Measurements from ENCODE around the gene B4GALNT2. TPM values are rescaled to one million over a fixed set of nuclear protein-coding genes. Genes with fewer than 3 reads are reported as not detected.

Gene B4GALNT2
- total RNA-seq, 1 experiment from 2014 or later = 0.05 TPM

GRCh38 chr17:49187301-49187700 lies 54.7 kb downstream of the B4GALNT2 start:
- Mint-ChIP-seq H3K36me3 (ENCODE audit: insufficient read depth, unreplicated experiment) (peaks cover 9% of the 10 kb centered on the region), H3K27ac (ENCODE audit: low read depth, unreplicated experiment) (no peak overlapping the region), H3K9me3 (ENCODE audit: unreplicated experiment) (peaks cover 13% of the 10 kb centered on the region), H3K4me3 (ENCODE audit: unreplicated experiment) (no peak overlapping the region), H3K27me3 (ENCODE audit: insufficient read depth, unreplicated experiment) (no peaks in the 10 kb centered on the region), H3K4me1 (ENCODE audit: insufficient read depth, unreplicated experiment) (no peaks in the 10 kb centered on the region)
- no peak for TF ChIP-seq CTCF (IDR thresholded peaks at IDR 0.05; ENCODE audit: unreplicated experiment)
- ChIA-PET CTCF (no interaction called here), POLR2A (interaction anchor here (0.8 kb wide), 1 partner anchor 1323 kb away, joined by 3 read pairs; no protein-coding TSS in a partner anchor)
- no TSS peak for BruUV-seq (replicated peaks)
- intact Hi-C loops (cut with micrococcal nuclease) = no loop called here
- no peak for DNase-seq (ENCODE audit: unreplicated experiment)

- ChIA-PET POLR2A (interaction anchor here (0.6 to 3.5 kb wide), 12 partner anchors 9 to 299 kb away, joined by 3 to 28 read pairs (median 6); partner anchors contain the start of genes ATP5MC1 and SNF8), CTCF (interaction anchor here (0.7 to 1.0 kb wide), 5 partner anchors 35 to 158 kb away, joined by 3 to 6 read pairs (median 3); no protein-coding TSS in a partner anchor)
- no peaks in the 10 kb centered on the region for H3K9me3 Mint-ChIP-seq (ENCODE audit: unreplicated experiment)
- peak overlapping the region; percentile 96 for H3K4me3 Mint-ChIP-seq (ENCODE audit: unreplicated experiment)
- peak overlapping the region; percentile 16 for H3K27ac Mint-ChIP-seq (ENCODE audit: low read depth, unreplicated experiment)
- peaks cover 15% of the 10 kb centered on the region for H3K36me3 Mint-ChIP-seq (ENCODE audit: insufficient read depth, unreplicated experiment)
- no TSS peak for BruUV-seq (replicated peaks)
- no peak for TF ChIP-seq CTCF (IDR thresholded peaks at IDR 0.05; ENCODE audit: unreplicated experiment)
- no peaks in the 10 kb centered on the region for H3K4me1 Mint-ChIP-seq (ENCODE audit: insufficient read depth, unreplicated experiment)
- intact Hi-C loops (cut with micrococcal nuclease) = loop anchor here (5.0 to 10.0 kb wide), 2 partner anchors 136 to 284 kb away; partner anchors contain the start of gene UBE2Z
- DNase-seq (ENCODE audit: unreplicated experiment) = no peak
- H3K27me3 Mint-ChIP-seq (ENCODE audit: insufficient read depth, unreplicated experiment) = no peaks in the 10 kb centered on the region
These were observed 58.4 kb downstream of the B4GALNT2 start for GRCh38 chr17:49190932-49191331.

- peak overlapping the region; percentile 96 for H3K4me3 Mint-ChIP-seq (ENCODE audit: unreplicated experiment)
- no peaks in the 10 kb centered on the region for H3K9me3 Mint-ChIP-seq (ENCODE audit: unreplicated experiment)
- TF ChIP-seq CTCF (IDR thresholded peaks at IDR 0.05; ENCODE audit: unreplicated experiment) = no peak
- no peaks in the 10 kb centered on the region for H3K27me3 Mint-ChIP-seq (ENCODE audit: insufficient read depth, unreplicated experiment)
- DNase-seq (ENCODE audit: unreplicated experiment) = no peak
- ChIA-PET CTCF (interaction anchor here (0.5 to 1.6 kb wide), 6 partner anchors 9 to 511 kb away, joined by 3 to 7 read pairs (median 4); no protein-coding TSS in a partner anchor), POLR2A (interaction anchor here (0.5 to 3.5 kb wide), 18 partner anchors 11 to 1160 kb away, joined by 3 to 28 read pairs (median 5); partner anchors contain the start of genes ATP5MC1 and SNF8)
- H3K36me3 Mint-ChIP-seq (ENCODE audit: insufficient read depth, unreplicated experiment) = peaks cover 15% of the 10 kb centered on the region
- peak overlapping the region; percentile 96 for H3K27ac Mint-ChIP-seq (ENCODE audit: low read depth, unreplicated experiment)
- no TSS peak for BruUV-seq (replicated peaks)
- no peaks in the 10 kb centered on the region for H3K4me1 Mint-ChIP-seq (ENCODE audit: insufficient read depth, unreplicated experiment)
- intact Hi-C loops (cut with micrococcal nuclease) = loop anchor here (5.0 to 10.0 kb wide), 2 partner anchors 137 to 284 kb away; partner anchors contain the start of gene UBE2Z
These were observed 58.9 kb downstream of the B4GALNT2 start for GRCh38 chr17:49191409-49191916.

GRCh38 chr17:49191917-49192741 lies 59.6 kb downstream of the B4GALNT2 start:
- peak overlapping the region; percentile 96 for H3K27ac Mint-ChIP-seq (ENCODE audit: low read depth, unreplicated experiment)
- H3K9me3 Mint-ChIP-seq (ENCODE audit: unreplicated experiment) = no peaks in the 10 kb centered on the region
- peak; percentile 93 for DNase-seq (ENCODE audit: unreplicated experiment)
- intact Hi-C loops (cut with micrococcal nuclease) = loop anchor here (5.0 to 10.0 kb wide), 2 partner anchors 137 to 285 kb away; partner anchors contain the start of gene UBE2Z
- H3K4me1 Mint-ChIP-seq (ENCODE audit: insufficient read depth, unreplicated experiment) = no peaks in the 10 kb centered on the region
- H3K36me3 Mint-ChIP-seq (ENCODE audit: insufficient read depth, unreplicated experiment) = peaks cover 15% of the 10 kb centered on the region
- CTCF ChIA-PET = interaction anchor here (0.5 to 1.6 kb wide), 8 partner anchors 9 to 512 kb away, joined by 3 to 7 read pairs (median 3); no protein-coding TSS in a partner anchor
- TSS peak; percentile 98 for BruUV-seq (replicated peaks)
- no peaks in the 10 kb centered on the region for H3K27me3 Mint-ChIP-seq (ENCODE audit: insufficient read depth, unreplicated experiment)
- POLR2A ChIA-PET = interaction anchor here (0.5 to 3.5 kb wide), 21 partner anchors 12 to 1161 kb away, joined by 3 to 28 read pairs (median 5); partner anchors contain the start of genes ATP5MC1 and SNF8
- H3K4me3 Mint-ChIP-seq (ENCODE audit: unreplicated experiment) = peak overlapping the region; percentile 96
- TF ChIP-seq CTCF (IDR thresholded peaks at IDR 0.05; ENCODE audit: unreplicated experiment) = peak; percentile 21

Measured in MCF 10A (cell line).